ENCODE measurements around the gene SEMA3G. TPM values are rescaled to one million over a fixed set of nuclear protein-coding genes. Genes with fewer than 3 reads are reported as not detected.

The SEMA3G gene
- total RNA-seq, 2 experiments from 2014 or later: 0.34 to 0.69 TPM

DNA sequence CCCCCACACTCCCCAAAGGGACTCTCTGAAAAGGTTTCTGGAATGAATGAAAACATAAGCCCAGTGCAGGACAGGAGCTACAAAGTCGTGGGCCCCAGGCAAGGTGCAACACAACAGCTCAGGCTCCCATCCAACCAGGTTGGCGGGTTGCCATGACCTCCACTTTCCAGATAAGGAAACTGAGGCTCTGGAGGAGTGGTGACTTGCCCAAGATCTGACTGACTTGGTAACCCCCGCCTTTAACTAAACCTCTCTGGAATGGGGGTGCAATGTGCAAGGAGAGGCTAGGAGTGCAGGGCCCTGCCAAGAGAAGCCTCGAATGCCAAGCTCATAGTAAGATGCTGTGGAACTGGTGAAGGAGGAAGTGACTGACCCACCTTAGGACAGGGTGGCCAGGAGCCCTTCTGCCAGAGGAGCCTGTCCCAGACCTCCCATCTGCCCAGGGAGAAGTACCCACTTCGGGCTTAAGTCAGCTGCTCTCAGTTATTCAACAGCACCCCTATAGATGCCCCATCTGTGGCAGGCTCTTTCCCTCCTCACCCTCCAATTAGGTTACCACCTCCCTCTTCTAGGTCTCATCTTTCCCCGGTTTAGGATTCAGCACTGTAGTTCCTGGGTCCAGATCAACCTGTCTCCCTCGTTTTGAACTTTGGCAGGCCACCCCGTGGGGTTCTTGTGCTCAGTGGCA lies 9.5 kb upstream of the SEMA3G start:
- H3K9me3 Mint-ChIP-seq: no peaks in the 10 kb centered on the region
- ATAC-seq (ENCODE audit: poor library complexity): no peak
- peak overlapping the region; percentile 97 for H3K4me3 ChIP-seq (ENCODE audit: low read length)
- H3K9me3 ChIP-seq (ENCODE audit: control insufficient read depth in 1 of 2, insufficient read depth in 1 of 2, low read length in 2 of 2): no peaks in the 10 kb centered on the region
- peak overlapping the region; percentile 81 to 85 for H3K27ac ChIP-seq (ENCODE audit: low read depth in 1 of 2, low read length in 2 of 2)
- H3K27ac Mint-ChIP-seq: peak overlapping the region; percentile 100
- H3K36me3 Mint-ChIP-seq (ENCODE audit: low read depth): peaks cover 39% of the 10 kb centered on the region
- TF ChIP-seq, protein P1, sequence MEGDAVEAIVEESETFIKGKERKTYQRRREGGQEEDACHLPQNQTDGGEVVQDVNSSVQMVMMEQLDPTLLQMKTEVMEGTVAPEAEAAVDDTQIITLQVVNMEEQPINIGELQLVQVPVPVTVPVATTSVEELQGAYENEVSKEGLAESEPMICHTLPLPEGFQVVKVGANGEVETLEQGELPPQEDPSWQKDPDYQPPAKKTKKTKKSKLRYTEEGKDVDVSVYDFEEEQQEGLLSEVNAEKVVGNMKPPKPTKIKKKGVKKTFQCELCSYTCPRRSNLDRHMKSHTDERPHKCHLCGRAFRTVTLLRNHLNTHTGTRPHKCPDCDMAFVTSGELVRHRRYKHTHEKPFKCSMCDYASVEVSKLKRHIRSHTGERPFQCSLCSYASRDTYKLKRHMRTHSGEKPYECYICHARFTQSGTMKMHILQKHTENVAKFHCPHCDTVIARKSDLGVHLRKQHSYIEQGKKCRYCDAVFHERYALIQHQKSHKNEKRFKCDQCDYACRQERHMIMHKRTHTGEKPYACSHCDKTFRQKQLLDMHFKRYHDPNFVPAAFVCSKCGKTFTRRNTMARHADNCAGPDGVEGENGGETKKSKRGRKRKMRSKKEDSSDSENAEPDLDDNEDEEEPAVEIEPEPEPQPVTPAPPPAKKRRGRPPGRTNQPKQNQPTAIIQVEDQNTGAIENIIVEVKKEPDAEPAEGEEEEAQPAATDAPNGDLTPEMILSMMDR (IDR thresholded peaks at IDR 0.05): no peak
- ChIA-PET POLR2A (interaction anchor here (1.4 to 2.0 kb wide), 4 partner anchors 8 to 398 kb away, joined by 4 to 5 read pairs (median 4); partner anchors contain the start of gene DUSP7), CTCF (interaction anchor here (1.0 kb wide), 1 partner anchor 9 kb away, joined by 3 read pairs; the partner anchor contains the start of gene SEMA3G)
- H3K4me1 Mint-ChIP-seq (ENCODE audit: low read depth): peaks cover 43% of the 10 kb centered on the region
- peak in 3 of 14 experiments; percentile 5 to 27 (median 10) for DNase-seq
- no peaks in the 10 kb centered on the region for H3K27me3 ChIP-seq (ENCODE audit: control insufficient read depth in 1 of 2, insufficient read depth in 2 of 2, low read length in 2 of 2)
- H3K4me3 Mint-ChIP-seq: peak overlapping the region; percentile 96
- no peaks in the 10 kb centered on the region for H3K27me3 Mint-ChIP-seq
- peaks cover 16% of the 10 kb centered on the region for H3K36me3 ChIP-seq (ENCODE audit: insufficient read depth, low read length)
- H3K4me1 ChIP-seq (ENCODE audit: insufficient read depth, low read length): peaks cover 44% of the 10 kb centered on the region
- intact Hi-C loops (cut with DNase I, micrococcal nuclease): loop anchor here in 1 of 2 experiments (2.0 kb wide), 1 partner anchor 42 kb away; no protein-coding TSS in a partner anchor

DNA sequence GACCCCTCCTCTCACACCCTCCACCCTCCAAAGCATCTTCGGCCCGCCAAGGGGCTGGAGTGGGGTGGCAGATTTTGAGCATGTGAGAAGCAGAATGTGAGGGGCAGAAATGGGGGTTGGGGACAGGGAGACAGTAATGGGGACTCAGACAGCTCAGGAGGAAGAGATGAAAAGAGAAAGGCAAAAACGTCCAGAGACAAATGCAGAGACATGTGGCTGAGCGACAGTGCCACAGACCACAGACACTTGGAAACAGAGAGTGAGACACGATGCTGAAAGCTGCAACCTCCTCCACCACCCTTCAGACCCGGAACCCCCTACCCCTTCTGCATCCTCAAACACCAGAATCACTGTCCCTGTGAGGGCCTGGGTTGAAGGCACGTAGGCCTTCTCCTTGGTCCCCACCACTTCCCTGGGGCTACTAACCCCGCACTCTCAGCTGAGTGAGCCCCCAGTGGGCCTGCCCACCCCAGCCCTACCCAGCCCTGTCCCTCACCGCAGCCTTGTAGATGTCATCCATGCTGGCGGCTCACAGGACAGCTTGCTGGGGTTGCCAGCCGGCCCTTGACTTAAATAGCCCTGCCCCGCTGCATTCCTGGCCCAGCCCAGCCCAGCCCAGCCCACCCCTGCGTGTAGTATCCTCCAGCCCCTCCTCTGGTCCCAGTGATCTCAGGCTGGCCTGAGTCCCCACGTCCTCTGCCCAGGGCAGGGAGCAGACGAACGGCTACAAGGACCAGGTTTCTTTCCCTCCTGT lies 8.8 kb upstream of the SEMA3G start, which contains the start of gene TNNC1:
Gene TNNC1, minus strand, starts transcription at position 546 of the 754 bp plus-strand sequence. Its CDS starts 26 bp downstream, at position 520.
- POLR2A ChIA-PET: interaction anchor here (1.6 to 2.0 kb wide), 2 partner anchors 41 to 397 kb away, joined by 4 to 5 read pairs; partner anchors contain the start of gene DUSP7
- Histone ChIP-seq H3K27me3 (ENCODE audit: control insufficient read depth in 1 of 2, insufficient read depth in 2 of 2, low read length in 2 of 2) (no peaks in the 10 kb centered on the region), H3K9me3 (ENCODE audit: control insufficient read depth in 1 of 2, insufficient read depth in 1 of 2, low read length in 2 of 2) (no peaks in the 10 kb centered on the region), H3K36me3 (ENCODE audit: insufficient read depth, low read length) (peaks cover 10% of the 10 kb centered on the region), H3K4me3 (ENCODE audit: low read length) (peak within 1 kb of the TSS; percentile 97), H3K4me1 (ENCODE audit: insufficient read depth, low read length) (peaks cover 44% of the 10 kb centered on the region), H3K27ac (ENCODE audit: low read depth in 1 of 2, low read length in 2 of 2) (peak within 1 kb of the TSS; percentile 81 to 85)
- intact Hi-C loops (cut with DNase I, micrococcal nuclease): loop anchor here in 1 of 2 experiments (2.0 kb wide), 1 partner anchor 41 kb away; no protein-coding TSS in a partner anchor
- Mint-ChIP-seq H3K27ac (peak within 1 kb of the TSS; percentile 100), H3K27me3 (no peaks in the 10 kb centered on the region), H3K4me3 (peak within 1 kb of the TSS; percentile 96), H3K36me3 (ENCODE audit: low read depth) (peaks cover 32% of the 10 kb centered on the region), H3K4me1 (ENCODE audit: low read depth) (peaks cover 43% of the 10 kb centered on the region), H3K9me3 (no peaks in the 10 kb centered on the region)
- ATAC-seq (ENCODE audit: poor library complexity): no peak
- TF ChIP-seq, protein P1 (IDR thresholded peaks at IDR 0.05): no peak
- no peak for DNase-seq
- CTCF ChIA-PET: interaction anchor here (1.0 to 1.1 kb wide), 2 partner anchors 8 to 41 kb away, joined by 3 read pairs; partner anchors contain the start of gene SEMA3G

DNA sequence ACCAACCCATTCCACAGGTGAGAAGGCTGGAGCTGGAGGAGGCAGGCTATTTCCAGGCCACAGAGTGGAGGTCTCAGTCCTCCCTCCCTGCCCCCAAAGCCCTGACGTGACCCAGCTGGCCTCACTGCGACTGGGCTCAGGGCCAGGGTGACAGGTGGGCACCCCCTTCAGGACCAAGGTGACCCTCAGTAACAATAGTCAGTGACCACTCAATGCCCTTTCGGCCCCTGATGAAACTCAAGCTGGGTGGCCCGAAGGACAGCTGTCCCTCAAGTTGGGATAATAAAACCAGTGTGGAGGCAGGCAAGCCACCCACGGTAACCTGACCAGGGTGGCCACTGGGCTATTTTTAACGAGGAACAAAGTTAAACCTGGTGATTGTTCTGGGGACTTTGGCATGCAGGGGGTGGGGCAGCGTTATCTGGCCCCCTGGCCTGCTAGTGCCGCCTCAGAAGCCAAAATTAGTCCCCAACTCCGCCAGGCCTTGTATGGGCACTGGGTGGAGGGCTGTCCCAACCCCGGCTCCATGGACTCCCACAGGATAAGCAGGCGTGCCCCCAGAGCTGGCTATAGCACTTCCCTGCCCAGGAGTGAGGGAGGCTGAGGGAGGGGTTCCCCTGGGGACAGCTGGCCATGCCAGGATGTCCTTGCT lies 7.8 kb upstream of the SEMA3G start:
- DNase-seq: no peak
- H3K36me3 ChIP-seq (ENCODE audit: insufficient read depth, low read length): no peaks in the 10 kb centered on the region
- no peaks in the 10 kb centered on the region for H3K27me3 Mint-ChIP-seq
- ATAC-seq (ENCODE audit: poor library complexity): no peak
- ChIA-PET CTCF (interaction anchor here (1.1 kb wide), 1 partner anchor 40 kb away, joined by 3 read pairs; no protein-coding TSS in a partner anchor), POLR2A (no interaction called here)
- H3K4me3 Mint-ChIP-seq: no peak overlapping the region
- no peaks in the 10 kb centered on the region for H3K27me3 ChIP-seq (ENCODE audit: control insufficient read depth in 1 of 2, insufficient read depth in 2 of 2, low read length in 2 of 2)
- H3K4me1 ChIP-seq (ENCODE audit: insufficient read depth, low read length): peaks cover 44% of the 10 kb centered on the region
- H3K36me3 Mint-ChIP-seq (ENCODE audit: low read depth): peaks cover 22% of the 10 kb centered on the region
- H3K9me3 Mint-ChIP-seq: no peaks in the 10 kb centered on the region
- H3K4me1 Mint-ChIP-seq (ENCODE audit: low read depth): peaks cover 35% of the 10 kb centered on the region
- H3K9me3 ChIP-seq (ENCODE audit: control insufficient read depth in 1 of 2, insufficient read depth in 1 of 2, low read length in 2 of 2): no peaks in the 10 kb centered on the region
- TF ChIP-seq, protein P1 (IDR thresholded peaks at IDR 0.05): no peak
- no peak overlapping the region for H3K27ac Mint-ChIP-seq
- intact Hi-C loops (cut with DNase I, micrococcal nuclease): no loop called here
- no peak overlapping the region for H3K27ac ChIP-seq (ENCODE audit: low read depth in 1 of 2, low read length in 2 of 2)
- H3K4me3 ChIP-seq (ENCODE audit: low read length): no peak overlapping the region

Measured in CD4-positive, alpha-beta T cell (primary cell).